SK-N-SH (cell line): ENCODE results near the gene GGA2. TPM values are rescaled to one million over a fixed set of nuclear protein-coding genes. Genes with fewer than 3 reads are reported as not detected.

ENCODE experiments used
- CTCF ChIA-PET: fragments of 300-600, 350-600 bp; formaldehyde crosslinking; extraction: SDS; loops from one replicate; lab custom pipeline; 2021; lab: Yijun Ruan, JAX
- POLR2A ChIA-PET: fragments of 350-600 bp; sonication (Branson Sonifier 250); formaldehyde crosslinking; extraction: SDS; loops from one replicate; lab custom pipeline; 2020; ENCODE audit warnings: antibody characterized with exemption, inconsistent platforms; lab: Yijun Ruan, JAX
- DNase-seq: peaks from one replicate; pipeline ENCODE4 v3.0.0; 2012
- H2AFZ ChIP-seq: fragments of 200-600 bp; sonication (generic); 2 replicates; pipeline ENCODE4 v1.8.1; 2016; ENCODE audit warnings: antibody characterized with exemption, mild to moderate bottlenecking, low read depth
- H3F3A ChIP-seq: fragments of 200-600 bp; sonication (generic); replicated peaks from 2 replicates; pipeline ENCODE3; 2016; ENCODE audit warnings: antibody characterized with exemption, mild to moderate bottlenecking; ENCODE audit not compliant: insufficient read depth
- H3K27ac ChIP-seq, 2 experiments: fragments of 200-500 bp in 1 of 2; fragments of 200-600 bp in 1 of 2; sonication (Bioruptor generic) in 1 of 2; sonication (generic), shearing (Covaris generic) in 1 of 2; 2 replicates each; pipeline versions ENCODE4 v1.5.1 to v1.6.1; 2014 to 2016; ENCODE audit warnings: low read depth in 2 of 2, inconsistent platforms in 1 of 2, low read length in 1 of 2, mild to moderate bottlenecking in 1 of 2, mixed read lengths in 1 of 2
- H3K27me3 ChIP-seq: fragments of 200-600 bp; sonication (generic), shearing (Covaris generic); 2 replicates; pipeline ENCODE4 v1.6.1; 2016; ENCODE audit warnings: mixed run types; ENCODE audit not compliant: insufficient read depth
- H3K36me3 ChIP-seq, 2 experiments: fragments of 200-500 bp in 1 of 2; fragments of 200-600 bp in 1 of 2; sonication (Bioruptor generic) in 1 of 2; sonication (generic) in 1 of 2; replicated peaks in 1 of 2; 2 replicates each; pipeline versions ENCODE3 to v1.5.1; 2014 to 2016; ENCODE audit warnings: low read length in 1 of 2, mild to moderate bottlenecking in 1 of 2; ENCODE audit not compliant: insufficient read depth in 2 of 2, control insufficient read depth in 1 of 2
- H3K4me1 ChIP-seq, 2 experiments: fragments of 200-500 bp in 1 of 2; fragments of 200-600 bp in 1 of 2; sonication (Bioruptor generic) in 1 of 2; sonication (generic), shearing (Covaris generic) in 1 of 2; 2 replicates each; pipeline versions ENCODE4 v1.5.1 to v1.6.1; 2014 to 2016; ENCODE audit warnings: low read depth in 1 of 2, low read length in 1 of 2, mixed run types in 1 of 2; ENCODE audit not compliant: insufficient read depth in 2 of 2, control insufficient read depth in 1 of 2
- H3K4me2 ChIP-seq: fragments of 200-600 bp; sonication (generic), shearing (Covaris generic); 2 replicates; pipeline ENCODE4 v1.6.1; 2017; ENCODE audit warnings: mixed run types
- H3K4me3 ChIP-seq, 2 experiments: fragments of 200-500 bp in 1 of 2; fragments of 200-600 bp in 1 of 2; sonication (Bioruptor generic) in 1 of 2; sonication (generic), shearing (Covaris generic) in 1 of 2; 2 replicates each; pipeline versions ENCODE4 v1.5.1 to v1.8.1; 2014 to 2016; ENCODE audit warnings: low read depth in 2 of 2, inconsistent platforms in 1 of 2, low read length in 1 of 2, mild to moderate bottlenecking in 1 of 2, mixed read lengths in 1 of 2, moderate library complexity in 1 of 2
- H3K79me2 ChIP-seq: fragments of 200-600 bp; sonication (generic); 2 replicates; pipeline ENCODE4 v1.8.1; 2017; ENCODE audit warnings: mild to moderate bottlenecking; ENCODE audit not compliant: insufficient read depth
- H3K9ac ChIP-seq: fragments of 200-600 bp; sonication (generic); 2 replicates; pipeline ENCODE4 v1.6.1; 2017; ENCODE audit warnings: mixed run types
- H3K9me2 ChIP-seq: fragments of 200-600 bp; sonication (generic); 2 replicates; pipeline ENCODE4 v1.6.1; 2017; ENCODE audit warnings: mixed run types
- H3K9me3 ChIP-seq: fragments of 200-600 bp; sonication (generic); 2 replicates; pipeline ENCODE4 v1.6.1; 2017; ENCODE audit warnings: mixed run types, mild to moderate bottlenecking, moderate library complexity
- H4K20me1 ChIP-seq: fragments of 200-600 bp; sonication (generic); 2 replicates; pipeline ENCODE4 v1.6.1; 2017; ENCODE audit warnings: mild to moderate bottlenecking, mixed run types; ENCODE audit not compliant: insufficient read depth
- CHD2 ChIP-seq: fragments of 150-350 bp; IDR thresholded peaks from 2 replicates; pipeline ENCODE4 v1.6.1; 2018; ENCODE audit warnings: low read length; ENCODE audit not compliant: partially characterized antibody
- EZH2phosphoT487 ChIP-seq: fragments of 200-600 bp; sonication (generic); IDR thresholded peaks from 2 replicates; pipeline ENCODE4 v1.6.1; 2017; ENCODE audit warnings: low read depth, mixed run types, mild to moderate bottlenecking, antibody characterized with exemption, moderate library complexity, borderline replicate concordance
- GABPA ChIP-seq: IDR thresholded peaks from 2 replicates; pipeline ENCODE4 v1.4.0; 2012; ENCODE audit warnings: low read depth, mild to moderate bottlenecking
- JUND ChIP-seq: IDR thresholded peaks from 2 replicates; pipeline ENCODE4 v1.4.0; 2012
- MEF2A ChIP-seq: IDR thresholded peaks from 2 replicates; pipeline ENCODE4 v1.4.0; 2012; ENCODE audit warnings: low read depth, borderline replicate concordance
- MXI1 ChIP-seq: IDR thresholded peaks from 2 replicates; pipeline ENCODE4 v1.6.1; 2012; ENCODE audit warnings: mild to moderate bottlenecking, low read depth, low read length, improper control_type of control experiment
- NFIC ChIP-seq: IDR thresholded peaks from 2 replicates; pipeline ENCODE4 v1.4.0; 2012; ENCODE audit warnings: borderline replicate concordance
- NRF1 ChIP-seq: IDR thresholded peaks from 2 replicates; pipeline ENCODE4 v1.6.1; 2012; ENCODE audit warnings: low read depth, mild to moderate bottlenecking, low read length
- POLR2AphosphoS5 ChIP-seq: IDR thresholded peaks from 2 replicates; pipeline ENCODE4 v1.6.1; 2012; ENCODE audit warnings: low read depth, low read length
- RAD21 ChIP-seq: IDR thresholded peaks from 2 replicates; pipeline ENCODE4 v1.6.1; 2012; ENCODE audit warnings: mild to moderate bottlenecking, low read length
- RXRA ChIP-seq: IDR thresholded peaks from 2 replicates; pipeline ENCODE4 v1.4.0; 2012; ENCODE audit warnings: low read depth, mild to moderate bottlenecking, borderline replicate concordance
- SIN3A ChIP-seq: IDR thresholded peaks from 2 replicates; pipeline ENCODE4 v1.6.1; 2012; ENCODE audit warnings: low read depth, mild to moderate bottlenecking, low read length, moderate library complexity, borderline replicate concordance
- TAF1 ChIP-seq: IDR thresholded peaks from 2 replicates; pipeline ENCODE4 v1.6.1; 2012; ENCODE audit warnings: low read depth, mild to moderate bottlenecking, low read length, moderate library complexity, borderline replicate concordance
- YY1 ChIP-seq: IDR thresholded peaks from 2 replicates; pipeline ENCODE4 v1.4.0; 2012; ENCODE audit warnings: low read depth, mild to moderate bottlenecking
- WGBS: methylation state at CpG from one replicate; pipeline ENCODE4 v1.1.6; 2017; ENCODE audit warnings: low lambda C conversion rate; 5-methylcytosine and 5-hydroxymethylcytosine counted together
- polyA plus RNA-seq, 3 experiments: library from polyadenylated mRNA; depleted of rRNA; stranded (reverse); fragments of >200 nt; gene quantifications; 2 replicates each; pipeline ENCODE4 v1.2.3, GENCODE V29; 2012
- TF ChIP-seq, protein P1 (sequence below): IDR thresholded peaks from 2 replicates; pipeline ENCODE4 v1.4.0; 2012; ENCODE audit warnings: low read depth
- TF ChIP-seq, protein P2 (sequence below): IDR thresholded peaks from 2 replicates; pipeline ENCODE4 v1.4.0; 2012; ENCODE audit warnings: low read depth, borderline replicate concordance
- TF ChIP-seq, protein P3 (sequence below): IDR thresholded peaks from 2 replicates; pipeline ENCODE4 v1.6.1; 2012; ENCODE audit warnings: mild to moderate bottlenecking, low read depth, low read length, moderate library complexity
- TF ChIP-seq, protein P4 (sequence below): IDR thresholded peaks from 2 replicates; pipeline ENCODE4; 2012
- TF ChIP-seq, protein P5 (sequence below): IDR thresholded peaks from 2 replicates; pipeline ENCODE4 v1.4.0; 2012; ENCODE audit warnings: low read depth, borderline replicate concordance

The GGA2 gene, protein sequence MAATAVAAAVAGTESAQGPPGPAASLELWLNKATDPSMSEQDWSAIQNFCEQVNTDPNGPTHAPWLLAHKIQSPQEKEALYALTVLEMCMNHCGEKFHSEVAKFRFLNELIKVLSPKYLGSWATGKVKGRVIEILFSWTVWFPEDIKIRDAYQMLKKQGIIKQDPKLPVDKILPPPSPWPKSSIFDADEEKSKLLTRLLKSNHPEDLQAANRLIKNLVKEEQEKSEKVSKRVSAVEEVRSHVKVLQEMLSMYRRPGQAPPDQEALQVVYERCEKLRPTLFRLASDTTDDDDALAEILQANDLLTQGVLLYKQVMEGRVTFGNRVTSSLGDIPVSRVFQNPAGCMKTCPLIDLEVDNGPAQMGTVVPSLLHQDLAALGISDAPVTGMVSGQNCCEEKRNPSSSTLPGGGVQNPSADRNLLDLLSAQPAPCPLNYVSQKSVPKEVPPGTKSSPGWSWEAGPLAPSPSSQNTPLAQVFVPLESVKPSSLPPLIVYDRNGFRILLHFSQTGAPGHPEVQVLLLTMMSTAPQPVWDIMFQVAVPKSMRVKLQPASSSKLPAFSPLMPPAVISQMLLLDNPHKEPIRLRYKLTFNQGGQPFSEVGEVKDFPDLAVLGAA
- polyA plus RNA-seq (2012; rRNA removed) = 23.4 and 29.2 TPM in 2 replicates
- polyA plus RNA-seq (2012; cell fraction: cytosol; rRNA removed) = 19.9 and 23.9 TPM in 2 replicates
- polyA plus RNA-seq (2012; cell fraction: nucleus; rRNA removed) = 52.4 and 82.2 TPM in 2 replicates

DNA sequence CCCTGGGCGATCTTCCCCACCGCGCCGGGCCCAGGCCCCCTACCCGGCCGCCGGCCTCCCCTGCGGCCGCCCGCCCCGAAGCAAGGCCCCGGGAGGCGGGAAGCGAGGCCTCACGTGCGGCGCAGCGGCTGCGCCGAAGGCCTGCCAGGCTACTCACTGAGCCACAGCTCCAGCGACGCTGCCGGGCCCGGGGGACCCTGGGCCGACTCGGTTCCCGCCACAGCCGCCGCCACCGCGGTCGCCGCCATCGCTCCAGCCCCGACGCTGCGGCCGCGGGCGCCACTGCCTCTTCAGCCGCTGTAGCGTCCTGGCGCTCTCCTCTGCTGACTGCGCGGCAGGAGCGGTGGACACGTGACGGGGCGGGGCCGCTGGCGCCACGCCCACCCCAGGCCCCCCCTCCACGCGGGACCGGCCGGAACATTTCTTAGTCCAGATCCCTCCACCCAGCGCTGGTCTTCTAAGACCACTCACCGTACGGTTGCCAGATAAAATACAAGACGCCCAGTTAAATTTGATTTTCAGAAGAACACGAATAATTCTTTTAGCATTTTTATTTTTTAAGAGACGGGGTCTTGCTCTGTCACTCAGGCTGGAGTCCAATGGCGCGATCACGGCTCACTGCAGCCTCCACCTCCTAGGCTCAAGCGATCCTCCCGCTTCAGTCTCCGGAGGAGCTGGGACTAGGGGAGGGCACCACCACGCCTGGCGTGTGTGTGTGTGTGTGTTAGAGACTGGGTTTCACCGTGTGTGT is at the start of gene GGA2:
TSS of gene GGA2 (minus strand) at position 331 of the 751 bp plus-strand sequence. CDS start at position 248, 83 bp downstream.
- Histone ChIP-seq H3K9me3 (no peaks in the 10 kb centered on the region), H3K4me1 (peaks cover 0 to 6% of the 10 kb centered on the region in 2 experiments; a peak in 1 of 4 replicates), H3K79me2 (peaks cover 44% of the 10 kb centered on the region), H3F3A (peaks cover 5% of the 10 kb centered on the region), H3K4me3 (peak within 1 kb of the TSS; percentile 64 to 75), H4K20me1 (peaks cover 39% of the 10 kb centered on the region), H3K27ac (peak within 1 kb of the TSS; percentile 12 to 40), H3K9ac (peak within 1 kb of the TSS; percentile 80), H3K36me3 (no peaks in the 10 kb centered on the region), H2AFZ (peak within 1 kb of the TSS; percentile 86; the same call in 1 of the 2 replicates), H3K9me2 (no peaks in the 10 kb centered on the region), H3K27me3 (no peaks in the 10 kb centered on the region), H3K4me2 (peak within 1 kb of the TSS; percentile 99)
- DNase-seq = peak; percentile 95
- CTCF ChIA-PET = interaction anchor here (0.6 to 1.8 kb wide), 4 partner anchors 10 to 761 kb away, joined by 4 to 5 read pairs (median 4); partner anchors contain the start of gene UBFD1
- POLR2A ChIA-PET = interaction anchor here (0.7 kb wide), 1 partner anchor 29 kb away, joined by 3 read pairs; no protein-coding TSS in a partner anchor
- WGBS = 7% methylated on average over 15 of the region's 71 CpGs
- TF ChIP-seq TAF1 (peak; percentile 87; the same call in 1 of the 2 replicates), GABPA (no peak), MXI1 (peak; percentile 91), SIN3A (peak; percentile 72; the same call in 1 of the 2 replicates), YY1 (peak; percentile 64; the same call in 1 of the 2 replicates), POLR2AphosphoS5 (peak; percentile 86), EZH2phosphoT487 (no peak), RXRA (no peak), RAD21 (no peak), MEF2A (no peak), NRF1 (no peak), CHD2 (peak; percentile 36), JUND (peak; percentile 25; the same call in 1 of the 2 replicates), NFIC (0 out of 2 replicates have a peak, but pooled peaks have one; percentile 22)
- TF ChIP-seq, protein P1, sequence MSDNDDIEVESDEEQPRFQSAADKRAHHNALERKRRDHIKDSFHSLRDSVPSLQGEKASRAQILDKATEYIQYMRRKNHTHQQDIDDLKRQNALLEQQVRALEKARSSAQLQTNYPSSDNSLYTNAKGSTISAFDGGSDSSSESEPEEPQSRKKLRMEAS = peak; percentile 85
- TF ChIP-seq, protein P2, sequence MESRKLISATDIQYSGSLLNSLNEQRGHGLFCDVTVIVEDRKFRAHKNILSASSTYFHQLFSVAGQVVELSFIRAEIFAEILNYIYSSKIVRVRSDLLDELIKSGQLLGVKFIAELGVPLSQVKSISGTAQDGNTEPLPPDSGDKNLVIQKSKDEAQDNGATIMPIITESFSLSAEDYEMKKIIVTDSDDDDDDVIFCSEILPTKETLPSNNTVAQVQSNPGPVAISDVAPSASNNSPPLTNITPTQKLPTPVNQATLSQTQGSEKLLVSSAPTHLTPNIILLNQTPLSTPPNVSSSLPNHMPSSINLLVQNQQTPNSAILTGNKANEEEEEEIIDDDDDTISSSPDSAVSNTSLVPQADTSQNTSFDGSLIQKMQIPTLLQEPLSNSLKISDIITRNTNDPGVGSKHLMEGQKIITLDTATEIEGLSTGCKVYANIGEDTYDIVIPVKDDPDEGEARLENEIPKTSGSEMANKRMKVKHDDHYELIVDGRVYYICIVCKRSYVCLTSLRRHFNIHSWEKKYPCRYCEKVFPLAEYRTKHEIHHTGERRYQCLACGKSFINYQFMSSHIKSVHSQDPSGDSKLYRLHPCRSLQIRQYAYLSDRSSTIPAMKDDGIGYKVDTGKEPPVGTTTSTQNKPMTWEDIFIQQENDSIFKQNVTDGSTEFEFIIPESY = no peak; the same call in 1 of the 2 replicates
- TF ChIP-seq, protein P3, sequence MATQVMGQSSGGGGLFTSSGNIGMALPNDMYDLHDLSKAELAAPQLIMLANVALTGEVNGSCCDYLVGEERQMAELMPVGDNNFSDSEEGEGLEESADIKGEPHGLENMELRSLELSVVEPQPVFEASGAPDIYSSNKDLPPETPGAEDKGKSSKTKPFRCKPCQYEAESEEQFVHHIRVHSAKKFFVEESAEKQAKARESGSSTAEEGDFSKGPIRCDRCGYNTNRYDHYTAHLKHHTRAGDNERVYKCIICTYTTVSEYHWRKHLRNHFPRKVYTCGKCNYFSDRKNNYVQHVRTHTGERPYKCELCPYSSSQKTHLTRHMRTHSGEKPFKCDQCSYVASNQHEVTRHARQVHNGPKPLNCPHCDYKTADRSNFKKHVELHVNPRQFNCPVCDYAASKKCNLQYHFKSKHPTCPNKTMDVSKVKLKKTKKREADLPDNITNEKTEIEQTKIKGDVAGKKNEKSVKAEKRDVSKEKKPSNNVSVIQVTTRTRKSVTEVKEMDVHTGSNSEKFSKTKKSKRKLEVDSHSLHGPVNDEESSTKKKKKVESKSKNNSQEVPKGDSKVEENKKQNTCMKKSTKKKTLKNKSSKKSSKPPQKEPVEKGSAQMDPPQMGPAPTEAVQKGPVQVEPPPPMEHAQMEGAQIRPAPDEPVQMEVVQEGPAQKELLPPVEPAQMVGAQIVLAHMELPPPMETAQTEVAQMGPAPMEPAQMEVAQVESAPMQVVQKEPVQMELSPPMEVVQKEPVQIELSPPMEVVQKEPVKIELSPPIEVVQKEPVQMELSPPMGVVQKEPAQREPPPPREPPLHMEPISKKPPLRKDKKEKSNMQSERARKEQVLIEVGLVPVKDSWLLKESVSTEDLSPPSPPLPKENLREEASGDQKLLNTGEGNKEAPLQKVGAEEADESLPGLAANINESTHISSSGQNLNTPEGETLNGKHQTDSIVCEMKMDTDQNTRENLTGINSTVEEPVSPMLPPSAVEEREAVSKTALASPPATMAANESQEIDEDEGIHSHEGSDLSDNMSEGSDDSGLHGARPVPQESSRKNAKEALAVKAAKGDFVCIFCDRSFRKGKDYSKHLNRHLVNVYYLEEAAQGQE = 0 out of 2 replicates have a peak, but pooled peaks have one; percentile 11
- TF ChIP-seq, protein P4, sequence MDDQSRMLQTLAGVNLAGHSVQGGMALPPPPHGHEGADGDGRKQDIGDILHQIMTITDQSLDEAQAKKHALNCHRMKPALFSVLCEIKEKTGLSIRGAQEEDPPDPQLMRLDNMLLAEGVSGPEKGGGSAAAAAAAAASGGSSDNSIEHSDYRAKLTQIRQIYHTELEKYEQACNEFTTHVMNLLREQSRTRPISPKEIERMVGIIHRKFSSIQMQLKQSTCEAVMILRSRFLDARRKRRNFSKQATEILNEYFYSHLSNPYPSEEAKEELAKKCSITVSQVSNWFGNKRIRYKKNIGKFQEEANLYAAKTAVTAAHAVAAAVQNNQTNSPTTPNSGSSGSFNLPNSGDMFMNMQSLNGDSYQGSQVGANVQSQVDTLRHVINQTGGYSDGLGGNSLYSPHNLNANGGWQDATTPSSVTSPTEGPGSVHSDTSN = peak; percentile 21; the same call in 1 of the 2 replicates
- TF ChIP-seq, protein P5, sequence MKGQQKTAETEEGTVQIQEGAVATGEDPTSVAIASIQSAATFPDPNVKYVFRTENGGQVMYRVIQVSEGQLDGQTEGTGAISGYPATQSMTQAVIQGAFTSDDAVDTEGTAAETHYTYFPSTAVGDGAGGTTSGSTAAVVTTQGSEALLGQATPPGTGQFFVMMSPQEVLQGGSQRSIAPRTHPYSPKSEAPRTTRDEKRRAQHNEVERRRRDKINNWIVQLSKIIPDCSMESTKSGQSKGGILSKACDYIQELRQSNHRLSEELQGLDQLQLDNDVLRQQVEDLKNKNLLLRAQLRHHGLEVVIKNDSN = peak; percentile 95
